ENCODE data around the gene CEP162.
"Not testable (repeated sequence)": the region's sequence is repeated elsewhere in the genome, so short reads cannot be mapped to it uniquely, and the experiment has no call there.

The CEP162 gene

DNA sequence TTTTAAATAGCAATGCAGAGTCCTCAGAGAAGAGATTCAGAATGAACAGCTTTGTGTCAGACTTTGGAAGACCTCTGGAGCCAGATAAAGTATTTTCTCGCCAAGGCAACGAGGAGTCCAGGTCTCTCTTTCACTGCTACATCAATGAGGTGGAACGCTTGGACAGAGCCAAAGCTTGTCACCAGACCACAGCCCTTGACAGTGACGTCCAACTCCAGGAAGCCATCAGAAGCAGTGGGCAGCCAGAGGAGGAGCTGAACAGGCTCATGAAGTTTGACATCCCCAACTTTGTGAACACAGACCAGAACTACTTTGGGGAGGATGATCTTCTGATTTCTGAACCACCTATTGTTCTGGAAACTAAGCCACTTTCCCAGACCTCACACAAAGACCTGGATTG is 138.4 kb downstream of the CEP162 start:
- no peak for DNase-seq (ENCODE audit: low read depth in 2 of 2)

DNA sequence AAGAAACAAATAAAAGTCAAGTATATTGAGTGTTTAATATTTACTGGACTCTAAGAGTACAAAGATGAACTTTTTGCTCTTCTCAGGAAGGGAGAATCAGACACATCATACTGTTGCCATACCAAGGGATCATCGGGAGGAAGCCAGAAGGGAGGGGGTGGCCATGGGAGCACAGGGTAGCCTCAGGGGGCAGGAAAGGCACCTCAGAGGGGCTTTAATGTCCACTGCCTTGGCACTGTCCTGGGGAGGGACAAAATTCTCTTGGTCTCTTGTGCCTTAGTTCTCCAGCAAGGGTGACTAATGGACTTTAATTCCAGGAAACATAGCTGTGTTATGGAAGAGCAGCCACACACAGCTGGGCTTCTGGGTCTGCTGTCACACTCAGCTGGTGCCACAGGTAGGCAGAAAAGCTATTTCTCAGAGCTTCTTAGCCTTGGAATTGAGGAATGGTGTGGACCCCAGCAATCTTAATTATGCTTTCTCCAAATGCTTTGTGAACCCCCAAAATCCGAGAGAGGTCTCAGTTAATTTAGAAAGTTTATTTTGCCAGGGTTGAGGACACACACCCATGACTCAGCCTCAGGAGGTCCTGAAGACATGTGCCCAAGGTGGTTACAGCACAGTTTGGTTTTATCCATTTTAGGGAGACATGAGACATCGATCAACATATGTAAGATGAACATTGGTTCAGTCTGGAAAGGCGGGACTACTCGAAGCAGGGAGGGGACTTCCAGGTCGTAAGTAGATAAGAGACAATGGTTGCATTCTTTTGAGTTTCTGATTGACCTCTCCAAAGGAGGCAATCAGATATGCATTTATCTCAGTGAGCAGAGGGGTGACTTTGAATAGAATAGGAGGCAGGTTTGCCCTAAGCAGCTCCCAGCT is 140.7 kb downstream of the CEP162 start:
- no peak for DNase-seq (ENCODE audit: low read depth in 2 of 2)

DNA sequence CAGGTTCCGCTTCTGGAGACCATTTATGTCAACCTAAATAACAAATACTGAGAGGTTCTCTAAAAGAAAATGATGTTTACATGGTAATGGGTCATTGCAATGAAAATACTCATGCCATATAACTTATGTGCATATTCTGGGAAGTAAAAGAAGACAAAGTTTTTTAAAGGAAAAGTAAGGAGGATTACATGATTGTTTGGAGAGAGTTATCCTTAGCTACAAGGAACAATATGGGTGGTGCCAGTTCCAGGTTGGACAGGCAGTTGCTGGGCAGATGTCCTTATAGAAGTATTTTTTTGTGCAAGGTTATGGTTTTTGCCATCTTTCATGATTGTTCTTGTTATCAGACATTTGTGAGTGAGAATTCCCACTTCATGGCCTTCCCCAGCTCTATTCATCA is 141.4 kb downstream of the CEP162 start:
- DNase-seq (ENCODE audit: low read depth in 2 of 2): no peak

DNA sequence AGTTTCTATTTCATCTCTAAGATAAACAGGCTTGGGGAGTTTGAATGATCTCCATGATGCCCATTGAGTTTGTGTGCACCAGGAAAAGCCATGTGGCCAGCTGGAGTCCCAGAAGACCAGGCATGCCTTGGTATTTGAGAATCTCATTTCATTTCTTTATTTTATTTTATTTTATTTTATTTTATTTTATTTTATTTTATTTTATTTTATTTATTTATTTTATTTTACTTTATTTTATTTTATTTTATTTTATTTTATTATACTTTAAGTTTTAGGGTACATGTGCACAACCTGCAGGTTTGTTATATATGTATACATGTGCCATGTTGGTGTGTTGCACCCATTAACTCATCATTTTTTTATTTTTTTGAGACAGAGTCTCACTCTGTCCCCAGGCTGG is 142.7 kb downstream of the CEP162 start:
- DNase-seq (ENCODE audit: low read depth in 2 of 2): not testable (repeated sequence)

DNA sequence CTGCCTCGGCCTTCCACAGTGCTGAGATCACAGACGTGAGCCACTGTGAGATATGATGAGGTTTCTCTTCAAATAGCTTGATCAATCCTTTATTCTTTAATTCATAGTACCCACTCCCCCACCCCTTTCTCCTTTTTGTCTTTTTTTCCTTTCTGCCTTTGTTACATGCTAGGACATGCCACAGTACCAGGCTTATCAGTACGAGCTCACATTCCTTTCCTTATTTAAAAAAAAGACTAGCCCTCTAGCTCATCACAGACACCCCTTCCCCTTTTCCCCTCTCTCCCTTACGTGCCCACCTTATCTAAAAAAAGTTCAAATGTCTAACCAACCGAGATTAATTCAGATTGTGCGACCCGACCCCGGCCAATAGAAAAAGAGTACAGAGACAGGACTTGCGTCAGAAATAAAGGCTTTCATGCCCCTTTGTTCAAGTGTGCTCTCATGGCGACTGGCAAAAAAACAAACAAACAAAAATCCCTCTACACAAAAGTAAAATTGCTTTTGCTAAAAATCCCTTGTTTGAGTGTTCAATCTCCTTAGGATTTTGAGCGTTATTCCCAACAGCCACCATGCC is 144.7 kb downstream of the CEP162 start:
- DNase-seq (ENCODE audit: low read depth in 2 of 2): no peak

DNA sequence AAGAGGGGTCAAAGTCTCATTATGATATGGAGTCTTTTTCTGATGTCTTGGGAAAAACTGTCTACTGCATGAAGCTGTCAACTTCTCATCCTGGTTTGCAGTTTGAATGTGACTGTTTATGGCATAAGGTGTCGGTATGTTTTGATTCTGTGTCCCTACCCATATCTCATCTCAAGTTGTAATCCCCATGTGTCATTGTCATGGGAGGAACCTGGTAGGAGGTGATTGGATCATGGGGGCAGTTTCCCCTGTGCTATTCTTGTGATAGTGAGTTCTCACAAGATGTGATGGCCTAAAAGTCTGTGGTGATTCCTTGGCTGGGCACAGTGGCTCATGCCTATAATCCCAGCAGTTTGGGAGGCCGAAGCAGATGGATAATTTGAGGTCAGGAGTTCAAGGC is 146.2 kb downstream of the CEP162 start:
- DNase-seq (ENCODE audit: low read depth in 2 of 2): no peak

DNA sequence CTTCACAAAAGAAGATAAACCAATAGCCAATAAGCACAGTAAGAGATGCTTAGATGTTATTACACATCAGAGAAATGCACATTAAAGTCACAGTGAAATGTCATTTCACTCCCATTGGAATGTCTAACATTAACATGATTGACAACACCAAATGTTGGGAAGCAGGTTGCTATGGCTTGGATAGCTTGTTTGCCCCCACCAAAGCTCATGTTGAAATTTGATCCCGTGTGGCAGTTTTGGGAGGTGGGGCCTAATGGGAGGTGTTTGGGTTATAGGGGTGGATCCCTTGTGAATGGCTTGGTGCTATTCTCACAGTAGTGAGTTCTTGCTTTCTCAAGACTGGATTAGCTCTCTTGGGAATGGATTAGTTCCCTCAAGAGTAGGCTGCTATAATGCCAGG is 149.1 kb downstream of the CEP162 start:
- DNase-seq (ENCODE audit: low read depth in 2 of 2): no peak

DNA sequence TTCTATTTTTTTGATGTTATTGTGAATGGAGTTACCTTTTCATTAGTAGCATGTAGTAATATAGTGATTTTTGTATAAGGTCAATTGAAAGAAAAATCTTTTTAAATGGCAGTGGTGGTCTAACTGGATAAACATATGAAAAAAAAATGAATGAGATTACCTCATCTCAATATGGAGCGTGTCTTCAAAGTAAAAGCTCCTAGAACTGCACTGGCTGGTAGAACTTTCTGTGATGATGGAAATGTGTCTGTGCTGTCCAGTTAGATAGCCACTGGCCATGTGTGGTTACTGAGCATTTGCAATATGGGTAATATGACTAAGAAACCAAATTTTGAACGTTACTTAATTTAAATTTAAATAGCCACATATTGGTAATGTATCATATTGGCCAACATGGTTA is 149.8 kb downstream of the CEP162 start:
- DNase-seq (ENCODE audit: low read depth in 2 of 2): no peak

DNA sequence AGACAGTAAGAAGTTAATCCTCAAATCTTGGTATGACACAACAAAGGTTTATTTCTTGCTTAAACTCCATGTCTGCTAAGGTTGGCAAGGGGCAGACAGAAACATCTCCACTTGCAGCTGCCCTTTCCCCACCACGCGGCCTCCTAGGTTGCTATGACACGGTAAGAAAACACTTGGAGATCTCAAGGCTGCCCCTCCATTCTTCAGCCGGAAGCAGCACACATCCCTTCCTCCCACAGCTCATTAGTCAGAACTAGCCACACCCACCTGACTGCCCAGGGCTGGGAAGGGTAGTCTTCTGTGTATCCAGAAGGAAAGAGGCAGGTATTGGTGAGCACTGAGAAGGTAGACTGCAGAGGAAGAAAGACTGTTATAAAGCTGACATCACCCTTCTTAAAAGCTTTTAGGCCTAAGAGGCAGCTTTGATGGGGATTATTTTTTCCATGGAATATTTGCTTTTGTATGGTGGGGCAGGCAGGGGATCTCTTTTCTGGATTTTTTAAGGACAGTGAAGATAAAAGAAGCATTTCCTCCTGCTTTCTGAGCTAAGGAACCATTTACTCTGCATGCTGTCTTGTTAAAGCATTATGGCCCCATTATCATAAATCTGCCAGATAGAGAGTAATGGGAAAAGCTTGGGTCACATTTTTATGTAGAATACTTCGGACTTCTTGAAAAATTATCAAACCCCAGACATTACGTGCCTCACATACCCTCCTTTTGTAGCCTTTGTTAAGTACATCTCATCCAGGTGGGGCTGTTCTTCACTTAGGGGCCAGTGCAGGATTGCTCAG is 152.3 kb downstream of the CEP162 start:
- no peak for DNase-seq (ENCODE audit: low read depth in 2 of 2)
